GM21529 (cell line): ENCODE measurements around the gene CDH19.

Experiments used
- ATAC-seq: cut with Tn5 transposase; IDR thresholded peaks from one replicate; pipeline ENCODE4 v1.9.1; 2021; ENCODE audit not compliant: unreplicated experiment

CDH19 gene, protein sequence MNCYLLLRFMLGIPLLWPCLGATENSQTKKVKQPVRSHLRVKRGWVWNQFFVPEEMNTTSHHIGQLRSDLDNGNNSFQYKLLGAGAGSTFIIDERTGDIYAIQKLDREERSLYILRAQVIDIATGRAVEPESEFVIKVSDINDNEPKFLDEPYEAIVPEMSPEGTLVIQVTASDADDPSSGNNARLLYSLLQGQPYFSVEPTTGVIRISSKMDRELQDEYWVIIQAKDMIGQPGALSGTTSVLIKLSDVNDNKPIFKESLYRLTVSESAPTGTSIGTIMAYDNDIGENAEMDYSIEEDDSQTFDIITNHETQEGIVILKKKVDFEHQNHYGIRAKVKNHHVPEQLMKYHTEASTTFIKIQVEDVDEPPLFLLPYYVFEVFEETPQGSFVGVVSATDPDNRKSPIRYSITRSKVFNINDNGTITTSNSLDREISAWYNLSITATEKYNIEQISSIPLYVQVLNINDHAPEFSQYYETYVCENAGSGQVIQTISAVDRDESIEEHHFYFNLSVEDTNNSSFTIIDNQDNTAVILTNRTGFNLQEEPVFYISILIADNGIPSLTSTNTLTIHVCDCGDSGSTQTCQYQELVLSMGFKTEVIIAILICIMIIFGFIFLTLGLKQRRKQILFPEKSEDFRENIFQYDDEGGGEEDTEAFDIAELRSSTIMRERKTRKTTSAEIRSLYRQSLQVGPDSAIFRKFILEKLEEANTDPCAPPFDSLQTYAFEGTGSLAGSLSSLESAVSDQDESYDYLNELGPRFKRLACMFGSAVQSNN

DNA sequence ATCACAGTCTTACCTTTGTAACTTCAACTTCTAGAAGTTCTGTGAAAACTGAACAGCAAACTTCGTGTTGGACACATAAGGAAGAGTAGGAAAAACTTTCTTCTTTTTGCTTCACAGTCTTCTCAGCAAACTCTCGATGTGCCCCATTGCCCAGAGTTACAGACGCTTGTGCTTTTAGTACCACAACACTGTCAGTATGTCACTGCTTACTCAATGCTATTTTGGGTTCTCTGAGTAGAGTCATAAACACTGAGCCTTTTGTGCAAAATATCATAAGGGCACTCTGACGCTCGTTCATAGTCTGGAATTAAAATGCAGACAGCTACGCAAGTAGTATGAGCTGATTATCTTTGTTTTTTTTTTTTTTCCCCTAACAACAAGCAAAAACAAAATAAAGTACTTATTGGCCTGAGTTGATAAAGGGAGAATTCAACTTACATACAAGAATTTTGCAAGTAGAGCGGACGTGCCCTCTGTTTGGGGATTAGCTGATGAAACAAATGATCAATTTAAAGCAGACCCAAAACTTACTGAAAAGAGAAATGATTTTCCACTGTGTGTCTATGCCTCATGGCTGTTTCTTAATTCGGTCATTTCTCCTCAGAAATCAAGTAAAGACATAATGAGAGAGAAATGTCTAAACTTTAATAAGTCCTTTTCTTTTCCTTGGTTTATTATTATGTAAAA is at the start of gene CDH19:
Gene CDH19, minus strand, starts transcription at position 150 of the 687 bp plus-strand sequence. CDS start 31,886 bp downstream, outside the sequence.
- ATAC-seq: no peak

DNA sequence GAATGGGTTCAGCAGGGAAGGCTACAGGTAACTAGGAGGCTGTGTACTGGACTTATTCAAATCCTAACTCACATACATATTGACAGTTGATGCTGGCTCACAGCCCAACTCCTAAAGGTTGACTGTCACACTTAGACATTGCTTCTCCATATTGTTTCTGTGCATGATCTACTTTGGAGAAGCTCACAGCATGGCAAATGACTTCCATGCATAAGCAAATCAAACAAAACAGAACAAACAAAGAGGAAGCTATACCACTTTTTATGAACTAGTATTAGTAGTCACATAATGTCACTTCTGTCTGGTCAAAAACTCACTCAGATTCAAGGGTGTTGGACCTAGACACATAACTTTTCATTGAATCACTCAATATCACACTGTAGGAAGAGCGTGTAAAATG is 43.8 kb upstream of the CDH19 start:
- ATAC-seq: no peak

DNA sequence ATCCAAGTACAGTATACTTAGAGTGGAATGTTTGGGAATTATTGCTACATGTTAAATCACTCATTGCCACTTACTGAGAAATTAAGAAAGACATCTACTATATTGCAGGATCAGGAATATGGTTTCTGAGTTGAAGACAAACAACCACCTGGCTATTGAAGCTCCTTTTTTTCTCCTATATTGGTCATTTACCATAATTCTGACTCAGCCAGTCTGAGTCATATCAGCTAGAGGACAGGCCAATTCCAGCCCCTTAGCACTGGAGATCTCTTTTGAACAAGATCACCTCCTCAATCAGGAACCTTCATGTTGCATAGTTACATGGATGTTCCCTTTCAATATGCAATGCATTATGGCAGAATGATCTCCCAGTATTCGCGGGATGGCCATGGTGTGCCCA is 42.7 kb upstream of the CDH19 start:
- no peak for ATAC-seq

DNA sequence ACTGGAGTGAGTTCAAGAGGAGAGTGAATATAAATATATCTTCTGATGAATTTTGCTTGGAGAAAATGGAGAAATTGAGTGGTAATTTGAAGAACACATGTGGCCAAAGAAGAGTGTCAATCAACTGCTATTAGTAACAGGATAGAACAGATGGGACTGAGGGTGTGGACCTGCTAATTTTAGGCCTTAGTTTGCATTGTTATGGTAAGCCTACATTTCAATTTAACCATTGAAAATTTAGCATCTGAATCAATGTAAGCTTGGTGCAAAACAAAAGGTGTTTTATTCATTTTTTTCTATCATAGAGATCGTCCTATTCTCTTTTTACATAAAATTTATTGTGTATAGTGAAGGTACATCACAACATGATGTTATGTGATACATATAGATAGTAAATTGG is 42.1 kb upstream of the CDH19 start:
- no peak for ATAC-seq

DNA sequence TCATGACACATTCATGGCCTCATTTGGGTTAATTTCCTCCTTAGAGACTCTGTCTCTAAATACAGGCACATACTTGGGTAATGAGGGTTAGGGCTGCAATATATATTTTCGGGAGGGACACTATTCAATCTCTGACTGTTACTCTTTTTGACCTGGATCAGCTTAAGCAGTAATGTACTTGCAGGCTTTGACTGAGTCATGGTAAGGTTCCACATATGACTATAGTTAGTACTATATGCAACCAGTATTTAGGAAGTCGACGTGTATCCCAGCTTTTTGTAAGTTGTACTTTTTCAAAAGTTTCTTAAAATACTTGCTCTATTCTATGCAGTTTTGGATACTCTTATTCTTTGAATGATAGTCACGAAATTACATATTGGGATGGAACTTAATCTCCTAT is 37.2 kb upstream of the CDH19 start:
- no peak for ATAC-seq

DNA sequence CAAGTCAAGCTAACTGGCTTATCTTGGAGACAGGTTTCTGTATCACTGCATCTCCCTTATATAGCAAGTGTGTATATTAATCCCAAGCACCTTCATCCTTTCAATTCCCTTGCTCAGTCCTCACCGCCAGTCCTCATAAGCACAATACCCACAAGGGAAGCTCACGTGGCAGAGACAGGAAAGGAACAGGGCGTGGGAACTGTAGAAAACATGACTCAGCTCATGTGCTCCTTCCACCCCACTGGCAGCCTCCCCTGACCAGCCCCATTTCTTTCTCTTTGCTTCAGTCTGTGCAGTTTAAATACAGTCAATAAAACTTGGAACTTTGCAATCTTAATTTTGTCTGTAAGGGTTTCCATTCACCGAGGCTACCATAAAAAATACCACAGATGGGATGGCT is 36.5 kb upstream of the CDH19 start:
- no peak for ATAC-seq

DNA sequence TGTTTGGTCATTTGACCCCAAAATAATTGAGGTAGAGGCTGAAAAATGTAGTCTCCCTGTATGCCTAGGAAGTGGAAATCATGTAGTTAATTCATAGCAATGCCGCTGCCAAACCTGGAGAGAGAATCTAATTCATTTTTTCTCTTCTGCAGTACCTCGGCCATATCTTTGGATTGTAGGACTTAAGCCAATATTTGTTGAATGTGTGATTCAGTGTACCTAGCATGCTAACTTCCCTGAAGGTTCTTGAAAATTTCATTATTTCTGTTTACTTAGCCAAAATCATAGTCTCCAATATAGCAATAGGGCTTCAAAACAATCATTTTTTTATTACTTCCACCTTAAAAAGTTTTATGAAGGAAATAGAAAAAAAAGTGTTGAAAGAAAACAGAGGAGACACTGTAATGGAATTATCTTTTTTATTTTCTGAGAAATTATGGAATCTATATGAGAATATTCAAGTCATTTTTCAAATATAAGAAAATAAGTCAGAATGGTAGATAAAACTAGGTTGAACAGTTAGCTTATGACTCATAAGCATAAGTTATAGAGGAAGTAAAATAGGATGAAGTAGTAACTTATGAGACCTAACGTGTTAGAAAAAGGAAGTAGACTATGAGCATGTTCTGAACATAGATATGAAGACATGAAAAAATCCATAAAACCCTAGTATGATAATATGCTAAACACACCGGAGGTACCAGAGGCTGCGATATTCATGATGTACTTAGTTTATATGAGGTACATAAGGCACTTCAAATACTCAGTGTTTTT is 35.2 kb upstream of the CDH19 start:
- no peak for ATAC-seq

DNA sequence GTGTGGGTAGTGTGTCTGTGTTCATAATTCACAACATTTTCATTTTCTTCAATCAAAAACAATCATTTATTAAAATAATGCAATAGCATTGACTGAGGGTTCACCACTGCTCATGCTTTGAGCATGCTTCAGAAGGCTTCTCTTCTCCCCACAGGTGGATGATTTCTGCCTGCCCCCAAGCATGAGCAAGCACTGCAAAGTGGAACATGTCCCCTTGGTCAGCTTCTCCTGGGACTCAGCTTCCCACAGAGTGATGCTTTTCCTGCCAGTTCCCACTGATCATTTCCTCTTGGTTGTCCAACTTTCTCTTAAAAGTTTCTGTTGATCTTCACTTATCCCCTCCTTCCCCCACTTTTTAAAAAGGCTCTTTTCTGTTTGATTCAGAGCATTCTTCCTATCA is 31.5 kb upstream of the CDH19 start:
- ATAC-seq: no peak

DNA sequence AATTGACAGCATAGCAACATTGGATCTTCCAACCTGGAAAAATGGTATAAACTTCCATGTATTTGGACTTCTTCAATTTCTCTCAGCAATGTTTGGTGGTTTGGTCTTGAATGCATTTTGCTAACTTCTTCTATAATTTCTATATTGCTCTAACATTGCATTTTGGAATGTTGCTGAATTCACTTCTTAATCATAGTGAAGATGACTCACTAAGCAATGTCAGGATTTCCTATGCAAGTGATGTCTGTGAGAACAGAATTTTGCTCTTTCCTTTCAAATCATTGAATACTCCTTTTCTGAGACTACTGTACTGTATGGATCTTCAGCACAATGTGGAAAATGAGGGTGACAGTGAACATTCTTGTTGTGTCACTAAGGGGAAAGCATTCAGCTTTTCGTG is 28.9 kb upstream of the CDH19 start:
- no peak for ATAC-seq

DNA sequence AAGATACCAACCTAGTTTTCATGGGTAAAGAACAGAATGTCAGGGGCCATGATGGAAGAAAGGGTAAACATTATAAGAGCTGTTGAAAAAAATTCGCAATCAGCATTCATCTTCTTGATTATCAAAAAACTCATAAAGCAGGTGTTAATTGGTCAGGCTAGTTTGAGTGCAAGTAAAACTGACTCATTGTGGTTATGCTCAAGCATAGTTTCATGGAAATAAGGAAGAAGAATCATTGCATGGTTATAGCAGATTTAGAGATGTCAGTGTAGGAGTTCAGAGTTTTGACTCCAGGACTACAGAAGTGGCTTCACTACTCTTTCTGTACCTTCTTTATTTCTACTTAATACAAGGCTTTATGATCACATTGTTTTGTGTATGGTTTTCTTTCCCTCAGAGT is 26.9 kb upstream of the CDH19 start:
- ATAC-seq: no peak

DNA sequence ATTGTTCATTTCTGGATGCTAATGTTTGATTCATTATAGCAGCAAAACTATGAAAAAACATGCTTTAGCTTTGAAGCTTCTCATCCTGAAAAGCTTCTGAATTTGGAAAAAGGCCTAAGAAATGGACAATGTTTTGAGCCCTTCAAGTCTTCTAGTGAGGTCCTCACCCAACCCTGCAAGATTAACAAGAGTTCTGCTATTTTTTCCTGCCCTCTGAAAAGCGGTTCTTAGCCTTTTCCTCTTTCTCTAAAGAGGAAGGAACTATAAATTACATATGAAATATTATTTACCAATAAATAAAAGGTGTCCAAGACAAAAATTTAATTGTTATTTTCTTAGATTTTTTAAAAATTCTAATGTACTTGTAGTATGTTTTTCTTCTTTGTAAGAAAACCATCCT is 19.9 kb upstream of the CDH19 start:
- no peak for ATAC-seq

DNA sequence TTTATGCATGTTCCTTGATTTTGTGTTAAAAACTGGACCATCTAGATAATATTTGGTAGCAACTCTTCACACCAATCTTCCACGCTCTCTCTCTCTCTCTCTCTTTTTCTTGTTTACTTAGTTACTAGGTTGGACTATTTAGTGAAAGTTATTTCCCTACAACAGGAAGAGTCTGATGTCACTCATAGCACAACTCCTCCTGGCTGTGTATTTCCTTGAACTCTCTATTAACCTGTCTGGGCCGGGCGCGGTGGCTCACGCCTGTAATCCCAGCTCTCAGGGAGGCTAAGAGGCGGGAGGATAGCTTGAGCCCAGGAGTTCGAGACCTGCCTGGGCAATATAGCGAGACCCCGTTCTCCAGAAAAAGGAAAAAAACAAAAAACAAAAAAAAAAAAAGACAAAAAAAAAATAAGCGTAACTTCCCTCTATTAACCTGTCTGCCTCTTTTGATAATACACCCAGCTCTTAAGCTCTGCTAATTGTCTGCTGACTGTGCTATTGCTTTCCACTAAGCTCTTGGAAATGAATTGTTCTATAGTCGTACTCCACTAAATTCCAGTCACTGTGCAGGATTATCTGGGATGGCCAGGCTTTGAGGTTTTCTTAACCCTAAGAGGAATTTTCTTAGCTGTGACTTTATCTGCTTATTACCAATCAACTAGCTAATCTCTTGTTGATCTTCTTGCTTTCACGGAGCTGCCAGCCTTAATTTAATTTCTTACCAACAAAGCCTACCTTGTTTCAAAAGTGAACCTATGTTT is 18.1 kb upstream of the CDH19 start:
- ATAC-seq: no peak

DNA sequence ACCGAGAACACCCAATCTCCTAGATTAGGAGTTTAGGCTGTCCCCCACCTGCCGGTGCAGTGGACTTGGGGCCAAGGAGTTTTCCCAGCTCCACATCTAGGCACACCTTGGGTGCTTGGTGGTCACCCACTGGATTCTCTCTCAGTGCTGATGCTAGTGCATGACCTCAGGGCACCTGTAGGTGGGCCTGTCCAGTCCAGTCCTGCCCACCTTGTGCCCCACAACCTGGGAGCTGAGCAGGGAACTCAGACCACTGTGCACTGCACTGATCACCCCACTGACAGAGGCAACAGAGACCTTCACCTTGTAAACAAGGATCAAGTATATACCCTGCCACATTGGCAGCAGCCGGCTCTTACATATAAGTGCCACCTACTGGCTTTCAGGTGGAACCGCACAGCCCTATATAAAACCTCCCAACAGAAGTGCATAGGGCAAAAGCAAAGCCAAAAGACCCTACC is 12.7 kb upstream of the CDH19 start:
- ATAC-seq: peak; percentile 66

DNA sequence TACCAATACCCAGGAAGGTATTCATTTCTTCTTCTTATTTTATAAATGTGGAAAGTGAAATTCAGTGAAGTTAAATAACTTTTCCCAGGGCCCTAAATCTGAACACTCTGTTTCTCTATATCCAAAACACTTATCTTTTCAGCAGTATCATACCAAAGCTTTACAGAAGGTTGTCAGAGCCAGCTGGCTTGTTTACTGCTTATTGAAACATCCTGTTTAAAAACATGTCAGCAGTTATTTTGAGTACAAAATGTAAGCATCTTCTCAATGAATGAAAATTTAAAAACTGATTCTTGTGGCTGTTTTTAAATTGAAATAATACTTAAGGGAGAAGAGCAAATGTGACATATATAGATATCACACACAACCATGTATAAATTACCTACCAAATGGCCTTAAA is 11.3 kb upstream of the CDH19 start:
- no peak for ATAC-seq

DNA sequence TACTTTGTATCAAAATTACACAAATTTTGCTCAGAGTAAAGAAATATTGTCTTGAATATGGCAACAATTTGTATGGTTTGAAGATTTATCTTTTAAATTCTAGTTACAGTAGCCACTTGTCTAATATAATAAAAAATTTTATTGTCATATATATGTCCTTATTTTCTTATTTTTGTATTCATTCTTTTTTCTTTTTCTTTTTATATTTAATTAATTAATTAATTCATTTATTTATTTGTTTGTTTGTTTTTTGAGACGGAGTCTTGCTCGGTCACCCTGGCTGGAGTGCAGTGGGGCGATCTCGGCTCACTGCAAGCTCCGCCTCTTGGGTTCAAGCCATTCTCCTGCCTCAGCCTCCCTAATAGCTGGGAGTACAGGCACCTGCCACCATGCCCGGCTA is 3.7 kb upstream of the CDH19 start:
- ATAC-seq: no peak

DNA sequence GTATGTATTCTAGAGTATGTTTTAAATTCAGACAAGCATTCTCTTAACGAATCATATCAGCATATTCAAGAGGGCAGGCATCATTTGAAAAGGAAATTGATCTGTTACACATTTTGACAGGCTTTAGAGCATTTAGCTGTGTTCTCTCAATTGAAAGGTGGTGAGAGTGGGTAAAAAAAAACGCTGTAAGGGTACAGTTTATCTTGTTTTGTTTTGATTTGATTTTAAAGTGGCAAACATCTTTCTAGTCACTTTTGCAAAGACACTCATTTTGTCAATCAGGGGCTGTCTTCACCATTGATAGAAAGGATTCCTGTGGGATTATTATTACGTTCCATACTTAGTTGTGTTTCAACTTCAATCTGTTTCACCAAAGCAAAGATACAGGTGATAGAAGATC is 2.2 kb downstream of the CDH19 start:
- ATAC-seq: no peak

DNA sequence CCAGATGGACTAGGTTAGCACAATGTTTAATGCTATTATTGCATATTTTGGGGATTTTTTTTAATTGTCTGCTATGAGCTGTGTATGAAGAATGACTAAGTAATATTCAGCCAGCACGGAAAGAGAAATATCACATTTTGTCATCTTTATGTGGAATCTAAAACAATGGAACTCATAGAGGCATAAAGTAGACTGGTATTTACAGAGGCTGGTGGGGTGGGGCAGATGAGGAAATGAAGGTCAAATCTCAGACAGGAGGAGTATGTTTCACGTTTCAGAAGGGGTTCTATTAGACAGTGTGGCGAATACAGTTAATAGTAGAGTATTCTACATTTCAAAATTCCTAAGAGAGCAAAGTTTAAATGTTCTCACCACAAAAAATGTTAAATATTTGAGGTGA is 4.7 kb downstream of the CDH19 start:
- ATAC-seq: no peak

DNA sequence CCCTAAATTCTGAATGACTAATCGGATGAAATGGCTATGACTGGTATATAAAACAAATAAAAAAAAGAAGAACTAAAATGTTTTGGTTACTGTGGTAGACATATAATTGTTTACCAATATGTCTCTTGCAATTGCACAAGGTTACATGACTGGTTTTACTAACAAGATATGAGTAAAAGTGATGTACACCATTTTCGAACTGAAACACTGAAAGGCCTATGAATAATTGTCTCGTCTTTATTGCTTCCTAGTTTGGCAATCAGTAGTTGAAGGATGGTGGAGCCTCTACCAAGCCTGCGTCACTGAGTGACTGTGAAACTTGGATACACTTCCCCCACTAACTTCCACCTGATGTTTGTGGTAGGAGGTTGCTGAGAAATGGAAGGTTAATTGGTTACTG is 16.5 kb downstream of the CDH19 start:
- no peak for ATAC-seq

DNA sequence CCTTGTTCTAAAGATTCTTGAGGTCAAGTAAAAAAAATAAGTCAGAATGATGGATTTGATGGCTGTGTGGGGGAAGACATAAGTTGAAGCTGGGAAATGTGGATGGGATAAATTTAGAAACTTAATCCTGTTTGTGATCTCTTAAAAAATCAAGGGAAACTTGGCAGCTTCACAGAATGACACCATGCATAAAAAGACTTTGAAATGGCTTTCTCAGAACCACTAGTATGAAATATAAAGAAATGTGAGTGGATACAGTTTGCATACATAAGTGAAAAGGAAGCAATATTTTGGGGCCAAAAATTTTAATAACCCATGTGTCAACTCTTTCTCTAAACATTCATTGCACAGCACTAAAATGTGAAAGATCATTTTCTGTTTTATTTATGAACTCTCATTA is 21.7 kb downstream of the CDH19 start:
- ATAC-seq: no peak

DNA sequence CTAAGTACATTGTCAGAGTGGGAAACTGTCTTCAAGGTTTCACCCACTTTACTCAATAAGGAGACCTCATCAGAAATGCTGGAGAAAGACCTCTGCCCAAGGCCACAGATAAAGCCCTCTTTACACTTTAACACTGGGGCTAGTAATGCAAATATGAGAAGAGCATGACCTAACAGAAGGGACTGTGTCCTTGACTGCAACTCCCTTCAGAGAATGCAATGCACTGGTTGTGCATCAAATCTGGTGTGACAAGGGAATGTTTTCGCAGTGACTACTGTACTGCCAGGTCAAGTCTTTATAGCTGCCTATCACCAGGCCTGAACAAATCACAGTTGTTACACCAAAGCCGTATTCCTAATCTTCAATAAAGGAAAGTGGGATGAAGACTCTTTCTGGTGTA is 28.6 kb downstream of the CDH19 start:
- no peak for ATAC-seq
